ENCODE measurements around the gene SLC38A2.

Gene SLC38A2

GRCh38 chr12:46374711-46375110 is 2.1 kb upstream of the SLC38A2 start:
- DNase-seq (ENCODE audit: low spot score) = no peak

GRCh38 chr12:46374310-46374709 is 1.7 kb upstream of the SLC38A2 start:
- DNase-seq (ENCODE audit: low spot score) = no peak

GRCh38 chr12:46373301-46374296 is 1.0 kb upstream of the SLC38A2 start:
- DNase-seq (ENCODE audit: low spot score) = peak; percentile 36

- peak; percentile 21 for DNase-seq (ENCODE audit: low spot score)
Measured at GRCh38 chr12:46371718-46372543, 642 bp downstream of the SLC38A2 start.

- peak; percentile 91 for DNase-seq (ENCODE audit: low spot score)
Measured at GRCh38 chr12:46370792-46371717, 1.5 kb downstream of the SLC38A2 start.

- DNase-seq (ENCODE audit: low spot score) = no peak
Measured at GRCh38 chr12:46370380-46370734, 2.2 kb downstream of the SLC38A2 start.

- DNase-seq (ENCODE audit: low spot score) = no peak
Measured at GRCh38 chr12:46369474-46370379, 2.8 kb downstream of the SLC38A2 start.

GRCh38 chr12:46369095-46369473 is 3.5 kb downstream of the SLC38A2 start:
- no peak for DNase-seq (ENCODE audit: low spot score)

- DNase-seq (ENCODE audit: low spot score) = no peak
Measured at GRCh38 chr12:46368684-46369083, 3.9 kb downstream of the SLC38A2 start.

GRCh38 chr12:46368138-46368537 is 4.4 kb downstream of the SLC38A2 start:
- no peak for DNase-seq (ENCODE audit: low spot score)

GRCh38 chr12:46367351-46368029 is 5.1 kb downstream of the SLC38A2 start:
- no peak for DNase-seq (ENCODE audit: low spot score)

GRCh38 chr12:46366771-46367170 is 5.8 kb downstream of the SLC38A2 start:
- DNase-seq (ENCODE audit: low spot score) = no peak

- no peak for DNase-seq (ENCODE audit: low spot score)
Measured at GRCh38 chr12:46365951-46366379, 6.6 kb downstream of the SLC38A2 start.

GRCh38 chr12:46364777-46365580 is 7.6 kb downstream of the SLC38A2 start:
- no peak for DNase-seq (ENCODE audit: low spot score)

- DNase-seq (ENCODE audit: low spot score) = no peak
Measured at GRCh38 chr12:46364300-46364696, 8.3 kb downstream of the SLC38A2 start.

- no peak for DNase-seq (ENCODE audit: low spot score)
Measured at GRCh38 chr12:46363582-46364299, 8.8 kb downstream of the SLC38A2 start.

GRCh38 chr12:46362895-46363581 is 9.5 kb downstream of the SLC38A2 start:
- DNase-seq (ENCODE audit: low spot score) = no peak

- DNase-seq (ENCODE audit: low spot score) = no peak
Measured at GRCh38 chr12:46361667-46362034, 10.9 kb downstream of the SLC38A2 start.

Measured in CD4-positive, alpha-beta T cell treated with Interleukin-15 for 4 hours (primary cell).